GM18508 (cell line): ENCODE results near the gene RNF141.

Experiments used
- ATAC-seq: cut with Tn5 transposase; IDR thresholded peaks from one replicate; pipeline ENCODE4 v1.9.1; 2021; ENCODE audit warnings: moderate number of reproducible peaks; ENCODE audit not compliant: insufficient read depth, unreplicated experiment

The RNF141 gene

GRCh38 chr11:10485646-10486045, 55.3 kb downstream of the RNF141 start:
- ATAC-seq, result no peak

- no peak for ATAC-seq
Observed at GRCh38 chr11:10484461-10485180, 56.4 kb downstream of the RNF141 start.

- no peak for ATAC-seq
Observed at GRCh38 chr11:10483584-10483983, 57.4 kb downstream of the RNF141 start.

- no peak for ATAC-seq
Observed at GRCh38 chr11:10483174-10483573, 57.8 kb downstream of the RNF141 start.

GRCh38 chr11:10481560-10482349, 59.2 kb downstream of the RNF141 start:
- no peak for ATAC-seq

DNA sequence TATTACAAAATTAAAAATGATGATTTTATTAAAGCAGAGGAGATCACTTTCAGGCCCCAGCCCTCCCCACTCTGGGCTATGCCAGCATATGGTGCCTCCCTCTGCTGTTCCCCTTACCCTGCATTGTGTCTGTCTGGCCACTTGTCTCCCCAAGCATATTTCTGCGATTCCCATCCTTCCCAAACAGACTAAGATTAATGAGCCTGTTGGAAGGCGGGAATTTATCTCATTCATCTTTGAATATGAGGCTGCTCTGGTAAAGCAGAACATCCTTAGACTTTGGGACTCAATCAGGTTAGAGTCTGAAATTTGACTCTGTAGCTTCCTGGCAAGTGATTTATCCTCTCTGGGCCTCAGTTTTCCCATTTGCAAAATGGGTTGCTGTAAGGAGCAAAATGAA, 60.2 kb downstream of the RNF141 start:
- no peak for ATAC-seq

DNA sequence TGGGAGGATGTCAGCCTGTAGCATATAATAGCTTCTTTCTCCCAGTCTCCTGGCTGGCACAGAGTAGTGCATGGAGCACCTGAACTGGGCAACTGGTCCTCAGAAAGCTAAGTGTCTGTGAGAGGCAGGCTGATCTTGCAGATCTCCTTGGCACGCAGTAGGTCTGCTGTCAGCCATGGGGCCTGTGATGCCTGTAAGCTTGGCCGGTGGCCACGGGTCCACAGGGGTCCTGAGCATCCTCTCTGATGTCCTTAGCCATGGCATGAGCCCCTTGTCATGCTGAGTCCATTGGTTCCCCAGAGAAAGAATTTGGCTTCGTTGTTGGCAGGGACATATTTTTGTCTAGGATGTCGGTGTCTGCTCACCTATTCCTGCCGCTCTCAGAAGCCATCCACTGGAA, 61.0 kb downstream of the RNF141 start:
- no peak for ATAC-seq

- no peak for ATAC-seq
Observed at GRCh38 chr11:10478574-10479550, 62.1 kb downstream of the RNF141 start.

DNA sequence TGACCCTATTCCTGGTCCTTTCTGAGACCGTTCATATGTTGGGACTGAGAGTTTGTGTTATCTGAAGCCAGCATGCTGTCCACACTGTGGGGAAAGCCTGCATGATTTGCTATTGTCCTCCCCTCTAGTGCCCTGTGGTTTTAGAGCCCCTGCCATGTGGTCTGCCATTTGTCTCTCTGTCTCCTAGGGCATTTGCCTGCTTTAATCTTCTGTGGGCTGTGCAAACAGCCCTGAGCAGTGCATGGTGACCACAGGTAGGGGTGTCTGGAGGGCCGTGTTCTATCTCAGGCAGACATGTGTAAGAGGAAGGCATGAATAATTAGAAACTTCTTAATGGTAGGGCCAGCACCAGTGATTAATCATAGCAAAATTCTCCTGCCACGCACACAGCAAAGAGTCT, 62.9 kb downstream of the RNF141 start:
- ATAC-seq, result no peak

DNA sequence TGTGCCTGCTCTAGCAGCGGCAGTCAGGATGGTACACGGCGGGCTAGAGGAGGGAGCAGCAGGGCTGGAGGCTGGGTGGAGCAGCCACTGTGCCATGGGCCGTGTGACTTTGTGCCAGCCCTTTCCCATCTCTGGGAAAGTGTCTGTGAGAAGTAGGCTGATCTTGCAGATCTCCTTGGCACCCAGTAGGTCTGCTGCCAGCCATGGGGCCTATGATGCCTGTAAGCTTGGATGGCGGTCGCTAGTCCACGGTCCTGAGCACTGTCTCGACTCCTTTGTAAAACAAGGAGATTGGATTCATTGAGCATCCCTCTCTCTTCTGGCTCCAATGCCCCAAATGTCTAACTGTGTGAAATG, 63.3 kb downstream of the RNF141 start:
- ATAC-seq, result no peak

DNA sequence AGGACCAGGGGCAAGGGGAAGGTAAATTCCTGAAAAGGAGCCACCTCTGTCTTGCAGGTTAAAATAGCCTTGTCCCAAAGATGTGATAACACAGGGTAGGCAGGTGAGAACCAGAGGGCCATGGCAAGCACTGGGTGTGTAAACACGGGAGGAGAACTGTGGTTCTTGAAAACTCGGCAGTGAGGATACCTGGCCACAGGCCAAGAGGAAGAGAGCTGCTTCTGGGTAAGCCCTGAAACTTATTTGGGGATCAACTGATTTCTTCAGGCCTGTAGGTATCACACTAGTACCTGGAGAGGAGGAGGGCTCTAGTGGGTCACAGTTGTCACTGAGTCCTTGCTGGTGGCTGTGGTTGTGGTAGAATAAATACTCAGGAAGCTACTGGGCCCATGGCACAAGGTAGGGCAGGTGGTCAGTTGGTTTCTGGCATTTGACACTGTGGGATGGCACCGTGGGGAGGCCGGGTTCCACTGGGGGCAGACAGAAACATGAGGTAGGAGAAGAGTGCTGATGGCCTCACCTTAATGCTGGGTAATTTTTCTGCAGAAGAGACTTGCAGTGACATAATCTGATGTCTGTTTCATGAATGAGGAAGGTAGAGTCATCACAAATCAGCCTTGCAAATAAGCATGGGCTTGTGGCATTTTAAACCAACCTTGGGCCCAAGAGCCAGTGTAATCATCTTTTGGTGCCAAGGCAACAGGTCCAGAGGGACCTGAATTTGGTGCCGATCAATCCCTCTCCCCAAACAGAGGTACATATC, 63.9 kb downstream of the RNF141 start:
- ATAC-seq, result no peak

GRCh38 chr11:10476342-10476741, 64.6 kb downstream of the RNF141 start:
- no peak for ATAC-seq

- ATAC-seq, result no peak
Observed at GRCh38 chr11:10474551-10474950, 66.4 kb downstream of the RNF141 start.

DNA sequence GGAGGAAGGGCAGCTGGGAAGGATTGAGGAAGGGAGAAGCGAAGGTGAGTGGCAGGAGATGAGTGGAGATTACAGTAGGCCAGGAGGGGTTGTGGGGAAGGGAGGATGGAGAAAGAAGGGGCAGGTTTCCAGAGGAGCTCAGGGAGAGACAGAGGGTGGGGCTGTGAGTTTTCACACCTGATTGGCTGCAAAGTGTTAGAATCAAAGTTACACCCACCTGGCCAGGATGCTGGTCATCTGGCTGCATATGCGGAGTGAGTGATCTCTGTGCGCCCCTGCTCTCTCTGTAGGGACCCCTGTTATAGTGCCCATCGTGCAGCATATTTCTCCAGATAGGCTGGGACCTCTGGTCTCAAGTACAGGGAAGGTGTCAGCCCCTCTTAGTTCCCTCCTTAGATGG, 67.6 kb downstream of the RNF141 start:
- ATAC-seq, result no peak

DNA sequence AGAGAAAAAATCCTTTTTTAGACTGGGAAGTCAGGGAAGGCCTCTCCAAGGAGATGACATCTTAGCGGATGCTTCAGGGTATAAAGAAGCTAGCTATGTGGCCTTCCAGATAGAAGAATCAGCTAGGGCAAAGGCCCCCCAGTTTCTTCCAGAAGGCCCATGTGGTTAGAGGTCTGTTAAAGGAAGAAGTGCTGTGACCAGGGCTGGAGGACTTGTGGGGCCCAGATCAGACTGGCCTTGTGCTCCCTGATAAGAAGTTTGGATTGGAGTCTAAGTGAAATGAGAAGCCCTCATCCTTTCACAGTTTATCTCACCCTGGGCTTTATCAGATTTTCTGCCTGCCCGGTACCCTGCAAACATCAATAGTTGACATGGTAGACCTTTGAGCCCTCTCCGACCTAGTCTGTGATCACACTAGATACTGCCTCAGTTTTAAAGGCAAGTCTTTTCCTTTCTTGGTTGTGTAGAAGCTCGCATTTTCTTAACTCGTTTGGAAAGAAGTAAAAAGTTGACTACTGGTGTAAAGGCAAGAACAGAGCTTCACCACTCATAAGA, 78.2 kb downstream of the RNF141 start:
- no peak for ATAC-seq
